Panc1 (cell line): ENCODE results near the gene AGBL1.

Source experiments
- SIN3A ChIP-seq: IDR thresholded peaks from 2 replicates; pipeline ENCODE4 v1.6.1; 2012; ENCODE audit warnings: low read depth, mild to moderate bottlenecking, low read length, moderate library complexity, borderline replicate concordance; ENCODE audit not compliant: insufficient read depth
- TCF7L2 ChIP-seq: IDR thresholded peaks from 2 replicates; pipeline ENCODE4 v1.6.1; 2011; ENCODE audit warnings: mild to moderate bottlenecking, low read depth, low read length, inconsistent platforms
- TF ChIP-seq, protein P1 (sequence below): fragments of 450-650 bp; IDR thresholded peaks from 2 replicates; pipeline ENCODE4 v1.5.1; 2017; ENCODE audit warnings: mild to moderate bottlenecking
- TF ChIP-seq, protein P2 (sequence below), 2 experiments: IDR thresholded peaks; 2 replicates each; pipeline ENCODE4 v1.6.1; 2011 to 2012; ENCODE audit warnings: low read depth in 2 of 2, control low read depth in 1 of 2, low read length in 1 of 2, mild to moderate bottlenecking in 1 of 2, moderate library complexity in 1 of 2; ENCODE audit not compliant: insufficient read depth in 1 of 2

DNA sequence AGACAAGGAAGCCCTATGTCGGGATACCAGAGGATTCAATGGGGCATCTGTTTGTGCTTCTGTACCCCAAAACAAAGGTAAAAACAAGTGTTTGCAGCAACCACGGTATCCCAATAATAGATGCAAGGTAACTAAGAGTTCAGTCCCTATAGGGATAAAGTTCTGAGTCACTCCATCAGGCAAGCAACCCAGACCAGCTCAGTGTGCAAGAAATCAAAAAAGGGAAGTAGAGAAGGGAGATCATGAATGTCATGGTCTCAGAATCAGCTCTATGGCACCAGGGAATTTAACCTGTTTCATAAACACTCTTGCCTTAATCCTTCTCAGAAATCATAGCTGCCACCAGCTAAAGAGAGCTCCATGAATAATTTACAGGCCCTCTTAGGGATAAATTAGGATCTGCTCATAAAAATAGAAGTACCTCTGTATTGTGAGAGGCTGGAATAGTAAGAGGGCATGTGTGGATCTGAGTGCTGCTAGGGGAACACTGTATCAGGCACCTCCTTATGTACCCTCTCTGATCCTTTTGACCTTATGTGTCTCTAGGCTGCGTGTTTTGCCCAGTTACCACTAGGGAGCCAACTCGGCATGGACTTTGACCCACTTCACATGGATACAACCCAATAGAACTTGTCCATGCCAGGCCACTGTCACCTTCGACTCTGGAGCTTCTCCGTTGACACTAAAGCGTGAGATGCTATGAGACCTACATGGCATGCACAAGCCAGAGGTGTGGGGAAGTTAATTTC lies 754.6 kb downstream of the AGBL1 start:
- TF ChIP-seq, protein P1, sequence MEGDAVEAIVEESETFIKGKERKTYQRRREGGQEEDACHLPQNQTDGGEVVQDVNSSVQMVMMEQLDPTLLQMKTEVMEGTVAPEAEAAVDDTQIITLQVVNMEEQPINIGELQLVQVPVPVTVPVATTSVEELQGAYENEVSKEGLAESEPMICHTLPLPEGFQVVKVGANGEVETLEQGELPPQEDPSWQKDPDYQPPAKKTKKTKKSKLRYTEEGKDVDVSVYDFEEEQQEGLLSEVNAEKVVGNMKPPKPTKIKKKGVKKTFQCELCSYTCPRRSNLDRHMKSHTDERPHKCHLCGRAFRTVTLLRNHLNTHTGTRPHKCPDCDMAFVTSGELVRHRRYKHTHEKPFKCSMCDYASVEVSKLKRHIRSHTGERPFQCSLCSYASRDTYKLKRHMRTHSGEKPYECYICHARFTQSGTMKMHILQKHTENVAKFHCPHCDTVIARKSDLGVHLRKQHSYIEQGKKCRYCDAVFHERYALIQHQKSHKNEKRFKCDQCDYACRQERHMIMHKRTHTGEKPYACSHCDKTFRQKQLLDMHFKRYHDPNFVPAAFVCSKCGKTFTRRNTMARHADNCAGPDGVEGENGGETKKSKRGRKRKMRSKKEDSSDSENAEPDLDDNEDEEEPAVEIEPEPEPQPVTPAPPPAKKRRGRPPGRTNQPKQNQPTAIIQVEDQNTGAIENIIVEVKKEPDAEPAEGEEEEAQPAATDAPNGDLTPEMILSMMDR: no peak
- TF ChIP-seq SIN3A (no peak), TCF7L2 (no peak)
- TF ChIP-seq, protein P2, sequence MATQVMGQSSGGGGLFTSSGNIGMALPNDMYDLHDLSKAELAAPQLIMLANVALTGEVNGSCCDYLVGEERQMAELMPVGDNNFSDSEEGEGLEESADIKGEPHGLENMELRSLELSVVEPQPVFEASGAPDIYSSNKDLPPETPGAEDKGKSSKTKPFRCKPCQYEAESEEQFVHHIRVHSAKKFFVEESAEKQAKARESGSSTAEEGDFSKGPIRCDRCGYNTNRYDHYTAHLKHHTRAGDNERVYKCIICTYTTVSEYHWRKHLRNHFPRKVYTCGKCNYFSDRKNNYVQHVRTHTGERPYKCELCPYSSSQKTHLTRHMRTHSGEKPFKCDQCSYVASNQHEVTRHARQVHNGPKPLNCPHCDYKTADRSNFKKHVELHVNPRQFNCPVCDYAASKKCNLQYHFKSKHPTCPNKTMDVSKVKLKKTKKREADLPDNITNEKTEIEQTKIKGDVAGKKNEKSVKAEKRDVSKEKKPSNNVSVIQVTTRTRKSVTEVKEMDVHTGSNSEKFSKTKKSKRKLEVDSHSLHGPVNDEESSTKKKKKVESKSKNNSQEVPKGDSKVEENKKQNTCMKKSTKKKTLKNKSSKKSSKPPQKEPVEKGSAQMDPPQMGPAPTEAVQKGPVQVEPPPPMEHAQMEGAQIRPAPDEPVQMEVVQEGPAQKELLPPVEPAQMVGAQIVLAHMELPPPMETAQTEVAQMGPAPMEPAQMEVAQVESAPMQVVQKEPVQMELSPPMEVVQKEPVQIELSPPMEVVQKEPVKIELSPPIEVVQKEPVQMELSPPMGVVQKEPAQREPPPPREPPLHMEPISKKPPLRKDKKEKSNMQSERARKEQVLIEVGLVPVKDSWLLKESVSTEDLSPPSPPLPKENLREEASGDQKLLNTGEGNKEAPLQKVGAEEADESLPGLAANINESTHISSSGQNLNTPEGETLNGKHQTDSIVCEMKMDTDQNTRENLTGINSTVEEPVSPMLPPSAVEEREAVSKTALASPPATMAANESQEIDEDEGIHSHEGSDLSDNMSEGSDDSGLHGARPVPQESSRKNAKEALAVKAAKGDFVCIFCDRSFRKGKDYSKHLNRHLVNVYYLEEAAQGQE (IDR thresholded peaks at IDR 0.05; ENCODE audit: insufficient read depth in 1 of 2, low read depth in 2 of 2, low read length in 1 of 2): no peak
